GM20000 (cell line): ENCODE results near the gene ZEB2.

Source experiments
- DNase-seq: peaks from one replicate; pipeline ENCODE4 v3.0.0; 2012; ENCODE audit warnings: low spot score
- TF ChIP-seq, protein P1 (sequence below): IDR thresholded peaks from 2 replicates; pipeline ENCODE4 v1.5.1; 2012; ENCODE audit warnings: mild to moderate bottlenecking, control low read depth; ENCODE audit errors: extremely low read depth, missing control alignments

ZEB2 gene

DNA sequence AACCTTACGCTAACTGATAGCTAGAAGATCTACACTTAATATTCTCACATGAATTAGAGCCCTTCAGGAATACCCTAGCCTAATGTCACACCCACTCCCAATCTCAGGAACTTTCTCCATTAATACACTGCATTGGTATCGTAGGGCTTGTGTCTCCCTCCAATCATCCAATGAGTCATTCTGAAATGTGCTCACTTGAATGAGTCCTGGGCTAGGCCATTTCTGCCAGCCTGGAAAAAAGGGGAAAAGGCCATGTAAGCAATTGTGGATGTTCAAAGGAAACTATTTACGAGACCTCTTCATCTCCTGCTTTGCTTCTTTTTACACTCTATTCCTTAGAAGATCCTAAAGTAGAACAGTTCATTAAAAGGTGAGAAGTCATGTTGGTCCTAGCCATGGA lies 18.8 kb downstream of the ZEB2 start:
- TF ChIP-seq, protein P1, sequence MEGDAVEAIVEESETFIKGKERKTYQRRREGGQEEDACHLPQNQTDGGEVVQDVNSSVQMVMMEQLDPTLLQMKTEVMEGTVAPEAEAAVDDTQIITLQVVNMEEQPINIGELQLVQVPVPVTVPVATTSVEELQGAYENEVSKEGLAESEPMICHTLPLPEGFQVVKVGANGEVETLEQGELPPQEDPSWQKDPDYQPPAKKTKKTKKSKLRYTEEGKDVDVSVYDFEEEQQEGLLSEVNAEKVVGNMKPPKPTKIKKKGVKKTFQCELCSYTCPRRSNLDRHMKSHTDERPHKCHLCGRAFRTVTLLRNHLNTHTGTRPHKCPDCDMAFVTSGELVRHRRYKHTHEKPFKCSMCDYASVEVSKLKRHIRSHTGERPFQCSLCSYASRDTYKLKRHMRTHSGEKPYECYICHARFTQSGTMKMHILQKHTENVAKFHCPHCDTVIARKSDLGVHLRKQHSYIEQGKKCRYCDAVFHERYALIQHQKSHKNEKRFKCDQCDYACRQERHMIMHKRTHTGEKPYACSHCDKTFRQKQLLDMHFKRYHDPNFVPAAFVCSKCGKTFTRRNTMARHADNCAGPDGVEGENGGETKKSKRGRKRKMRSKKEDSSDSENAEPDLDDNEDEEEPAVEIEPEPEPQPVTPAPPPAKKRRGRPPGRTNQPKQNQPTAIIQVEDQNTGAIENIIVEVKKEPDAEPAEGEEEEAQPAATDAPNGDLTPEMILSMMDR = no peak
- no peak for DNase-seq

DNA sequence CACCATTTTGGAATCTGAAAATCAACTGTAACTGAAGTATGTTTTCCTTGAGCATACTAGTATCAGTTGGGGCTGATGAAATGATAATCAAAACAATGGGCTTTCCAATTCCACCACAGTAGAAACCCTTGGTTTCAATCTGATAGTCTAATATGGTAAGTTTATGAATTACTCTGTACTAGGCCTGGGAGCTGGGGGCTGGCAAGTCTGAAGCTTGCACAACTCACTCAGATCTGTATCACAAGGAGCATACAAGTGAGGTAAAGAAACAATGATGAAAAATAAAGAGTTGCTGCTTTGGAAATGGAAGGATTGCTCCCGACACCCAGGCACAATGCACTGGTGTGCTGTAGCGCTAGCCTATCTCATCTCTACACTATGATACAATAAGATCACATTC lies 19.4 kb downstream of the ZEB2 start:
- TF ChIP-seq, protein P1 = no peak
- no peak for DNase-seq

- no peak for DNase-seq
- TF ChIP-seq, protein P1 = no peak
These were observed 21.6 kb downstream of the ZEB2 start for GRCh38 chr2:144498277-144498676.

DNA sequence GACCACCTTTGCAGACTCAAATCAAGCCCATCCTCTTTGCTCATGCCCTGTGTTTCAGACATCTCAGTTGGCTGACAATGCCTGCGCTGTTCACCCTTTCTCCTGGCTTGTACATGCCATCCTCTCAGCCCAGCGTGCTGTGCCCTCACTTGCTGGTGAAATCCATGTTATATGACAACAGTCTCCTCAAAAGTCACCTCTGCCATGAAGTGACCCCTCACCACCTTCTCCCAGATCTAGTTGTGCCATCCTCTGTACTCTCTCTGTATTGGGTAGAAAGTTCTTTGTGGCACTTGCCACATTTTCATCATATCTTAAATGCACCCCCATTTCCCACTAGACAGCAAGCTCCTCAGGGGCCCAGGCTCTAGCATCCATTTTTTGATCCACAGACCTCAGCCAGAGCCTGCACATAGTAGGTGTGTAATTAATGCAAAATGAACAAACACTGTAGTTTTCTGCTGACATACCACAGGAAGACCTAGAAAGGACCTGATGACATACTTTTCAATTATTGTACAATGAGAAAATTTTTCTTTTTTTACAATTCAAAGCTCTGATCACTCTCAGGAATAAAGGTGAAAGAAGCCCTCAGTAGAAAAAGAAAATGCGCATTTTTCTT lies 22.8 kb downstream of the ZEB2 start:
- DNase-seq = no peak
- TF ChIP-seq, protein P1 = no peak

DNA sequence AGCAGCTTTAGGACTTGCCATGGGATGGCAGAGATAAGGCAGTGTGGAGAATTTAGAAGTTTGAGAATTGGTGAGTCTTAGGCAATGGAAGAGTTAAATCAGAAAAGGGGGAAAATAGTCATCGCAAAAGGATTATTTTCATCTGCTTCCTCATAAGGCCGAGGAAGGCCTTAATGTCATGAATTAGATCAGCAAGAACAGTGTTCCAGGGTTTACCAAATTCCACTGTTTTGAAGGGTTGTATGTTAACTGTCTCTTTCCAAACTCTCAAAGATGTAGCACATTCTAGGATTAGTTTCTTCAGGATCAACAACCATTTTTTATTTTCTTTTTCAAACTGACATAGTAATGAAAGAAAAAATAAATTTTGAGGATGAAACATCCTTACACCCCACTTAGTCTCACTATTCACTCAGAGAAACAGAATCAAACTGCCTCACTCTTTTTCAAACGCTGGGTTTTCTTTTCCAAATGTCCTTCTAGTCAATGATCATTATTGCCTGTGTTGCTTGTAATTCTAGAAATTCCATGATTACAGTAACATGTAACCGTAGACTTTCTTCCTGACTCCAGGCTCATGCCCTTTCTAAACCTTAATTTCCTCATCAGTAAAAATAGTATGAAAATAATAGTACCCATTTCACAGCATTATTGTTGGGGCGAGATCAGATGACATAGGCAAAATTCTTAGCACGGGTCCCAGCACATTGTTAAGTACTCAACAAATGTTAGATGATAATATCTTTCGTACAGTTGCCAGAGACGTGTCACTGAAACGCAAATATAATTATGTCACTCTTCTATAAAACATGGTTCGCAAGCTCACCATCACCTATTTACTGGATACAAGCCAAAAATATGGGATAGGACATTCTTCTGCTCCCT lies 23.6 kb downstream of the ZEB2 start:
- TF ChIP-seq, protein P1 = no peak
- DNase-seq = no peak

DNA sequence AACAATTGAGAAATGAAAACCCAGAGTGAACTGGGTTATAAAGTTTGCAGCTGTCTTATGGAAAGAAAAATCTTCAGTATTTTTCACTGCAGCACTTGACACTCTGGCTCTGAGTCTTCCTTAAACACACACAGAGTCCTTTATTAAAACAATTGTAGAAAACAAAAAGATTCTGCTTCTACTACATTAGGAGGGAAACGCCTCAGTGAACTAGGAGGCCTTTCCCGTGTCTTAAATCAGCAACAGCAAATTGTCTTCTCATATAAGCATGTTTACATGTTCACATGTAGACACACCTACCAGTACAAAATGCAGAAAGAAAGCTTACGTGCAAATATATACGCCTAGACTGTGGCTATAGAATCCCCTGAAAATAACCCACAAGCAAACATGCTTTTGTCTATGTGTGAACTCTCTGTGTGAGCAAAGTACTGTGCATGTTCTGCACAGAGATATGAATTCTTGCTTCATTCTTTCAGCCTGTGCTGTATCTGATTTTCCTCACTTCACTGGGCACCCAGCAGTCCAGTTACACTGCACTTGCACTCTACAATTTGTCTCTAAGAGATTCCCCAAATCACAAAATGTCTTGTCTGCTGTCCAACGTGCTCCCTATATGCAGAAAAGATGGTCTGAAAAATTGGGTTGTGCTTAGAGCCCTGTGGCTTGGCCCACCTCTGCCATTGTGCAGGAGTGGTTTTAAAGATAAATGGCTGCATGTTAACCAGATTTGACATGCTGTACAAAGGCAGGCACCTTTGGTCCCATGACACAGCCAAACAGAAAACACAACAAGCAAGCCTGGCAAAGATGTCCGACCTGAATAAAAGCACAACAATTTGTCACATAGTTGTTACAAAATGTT lies 24.5 kb downstream of the ZEB2 start:
- TF ChIP-seq, protein P1 = no peak
- DNase-seq = no peak
